ENCODE measurements around the gene UQCR10.

GRCh38 chr22:29750559-29751538 is 16.3 kb upstream of the UQCR10 start:
- TF ChIP-seq SETDB1 (IDR thresholded peaks at IDR 0.05; ENCODE audit: insufficient read length, low read length) (no peak), YY1 (tag by site-specific recombination; IDR thresholded peaks at IDR 0.05) (no peak), ZNF214 (tag by site-specific recombination; IDR thresholded peaks at IDR 0.05; ENCODE audit: borderline replicate concordance) (no peak)
- TF ChIP-seq, protein P1, sequence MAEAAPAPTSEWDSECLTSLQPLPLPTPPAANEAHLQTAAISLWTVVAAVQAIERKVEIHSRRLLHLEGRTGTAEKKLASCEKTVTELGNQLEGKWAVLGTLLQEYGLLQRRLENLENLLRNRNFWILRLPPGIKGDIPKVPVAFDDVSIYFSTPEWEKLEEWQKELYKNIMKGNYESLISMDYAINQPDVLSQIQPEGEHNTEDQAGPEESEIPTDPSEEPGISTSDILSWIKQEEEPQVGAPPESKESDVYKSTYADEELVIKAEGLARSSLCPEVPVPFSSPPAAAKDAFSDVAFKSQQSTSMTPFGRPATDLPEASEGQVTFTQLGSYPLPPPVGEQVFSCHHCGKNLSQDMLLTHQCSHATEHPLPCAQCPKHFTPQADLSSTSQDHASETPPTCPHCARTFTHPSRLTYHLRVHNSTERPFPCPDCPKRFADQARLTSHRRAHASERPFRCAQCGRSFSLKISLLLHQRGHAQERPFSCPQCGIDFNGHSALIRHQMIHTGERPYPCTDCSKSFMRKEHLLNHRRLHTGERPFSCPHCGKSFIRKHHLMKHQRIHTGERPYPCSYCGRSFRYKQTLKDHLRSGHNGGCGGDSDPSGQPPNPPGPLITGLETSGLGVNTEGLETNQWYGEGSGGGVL (tag by site-specific recombination; IDR thresholded peaks at IDR 0.05): no peak

Data from HEK293 (cell line).